Epithelial cell of esophagus (primary cell): Measurements from ENCODE around the gene RXRA.
A peak's percentile ranks its signal among the peaks of the same experiment; 100 is the strongest.

Source experiments
- DNase-seq: peaks from one replicate; pipeline ENCODE4 v3.0.0; 2010; ENCODE audit warnings: low read depth
- H3K4me3 ChIP-seq: 2 replicates; pipeline ENCODE4 v1.5.1; 2011; ENCODE audit warnings: mild to moderate bottlenecking, low read length, control low read depth
- CTCF ChIP-seq: IDR thresholded peaks from 2 replicates; pipeline ENCODE4 v1.5.1; 2011; ENCODE audit warnings: low read depth, mild to moderate bottlenecking, low read length, control low read depth, inconsistent platforms; ENCODE audit not compliant: insufficient read depth; ENCODE audit errors: missing control alignments

RXRA gene

DNA sequence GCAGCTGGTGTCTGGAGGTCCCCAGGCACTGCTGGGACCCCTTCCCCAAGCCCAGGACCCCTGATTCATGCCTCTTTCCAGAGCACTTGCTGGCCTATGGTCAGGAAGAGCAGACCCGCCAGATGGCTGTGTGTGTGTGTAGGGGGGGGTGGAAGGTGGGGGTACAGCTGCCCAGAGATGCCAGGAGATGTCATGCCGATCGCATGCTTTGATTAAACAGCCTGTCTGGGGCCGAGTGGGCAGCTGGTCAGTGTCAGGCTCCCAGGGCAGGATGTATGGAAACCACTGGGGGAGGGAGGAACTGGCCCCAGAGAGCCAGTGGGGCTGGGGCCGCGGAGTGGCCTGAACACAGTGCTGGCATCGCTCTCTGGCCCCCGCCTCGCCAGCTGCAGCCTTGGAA is 23.7 kb downstream of the RXRA start:
- no peak overlapping the region for H3K4me3 ChIP-seq
- DNase-seq, result no peak
- no peak for TF ChIP-seq CTCF

DNA sequence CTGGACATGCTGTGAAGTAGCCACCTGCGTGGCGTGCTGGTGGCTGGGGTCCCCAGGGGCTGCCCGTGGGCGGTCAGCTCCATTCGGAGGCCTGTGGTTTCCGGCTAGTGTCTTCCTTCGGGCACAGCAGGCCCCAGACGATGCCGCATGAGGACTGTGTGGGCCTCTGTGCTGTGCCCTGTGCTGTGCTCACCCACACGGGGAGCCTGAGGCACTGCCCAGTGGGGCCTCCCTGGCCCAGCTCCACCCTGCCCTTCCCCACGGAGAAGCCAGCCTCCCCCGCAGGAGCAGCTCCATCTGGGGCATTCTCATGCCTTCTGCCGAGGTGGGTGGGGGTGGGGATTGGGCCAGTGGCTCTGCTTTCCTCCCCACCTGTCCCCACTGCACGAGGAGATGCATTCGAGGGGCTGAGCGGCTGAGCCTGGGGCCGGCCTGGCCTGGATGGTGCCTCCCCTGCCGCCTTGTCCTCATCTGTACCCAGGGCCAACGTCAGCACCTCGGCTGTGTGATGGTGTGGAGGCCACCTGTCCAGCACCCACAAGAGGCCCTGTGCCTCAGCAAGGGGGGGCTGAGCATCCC is 24.2 kb downstream of the RXRA start:
- DNase-seq, result no peak
- H3K4me3 ChIP-seq, result no peak overlapping the region
- TF ChIP-seq CTCF, result no peak

GRCh38 chr9:134351606-134352176 is 25.4 kb downstream of the RXRA start:
- TF ChIP-seq CTCF, result no peak
- no peak for DNase-seq
- H3K4me3 ChIP-seq, result no peak overlapping the region

DNA sequence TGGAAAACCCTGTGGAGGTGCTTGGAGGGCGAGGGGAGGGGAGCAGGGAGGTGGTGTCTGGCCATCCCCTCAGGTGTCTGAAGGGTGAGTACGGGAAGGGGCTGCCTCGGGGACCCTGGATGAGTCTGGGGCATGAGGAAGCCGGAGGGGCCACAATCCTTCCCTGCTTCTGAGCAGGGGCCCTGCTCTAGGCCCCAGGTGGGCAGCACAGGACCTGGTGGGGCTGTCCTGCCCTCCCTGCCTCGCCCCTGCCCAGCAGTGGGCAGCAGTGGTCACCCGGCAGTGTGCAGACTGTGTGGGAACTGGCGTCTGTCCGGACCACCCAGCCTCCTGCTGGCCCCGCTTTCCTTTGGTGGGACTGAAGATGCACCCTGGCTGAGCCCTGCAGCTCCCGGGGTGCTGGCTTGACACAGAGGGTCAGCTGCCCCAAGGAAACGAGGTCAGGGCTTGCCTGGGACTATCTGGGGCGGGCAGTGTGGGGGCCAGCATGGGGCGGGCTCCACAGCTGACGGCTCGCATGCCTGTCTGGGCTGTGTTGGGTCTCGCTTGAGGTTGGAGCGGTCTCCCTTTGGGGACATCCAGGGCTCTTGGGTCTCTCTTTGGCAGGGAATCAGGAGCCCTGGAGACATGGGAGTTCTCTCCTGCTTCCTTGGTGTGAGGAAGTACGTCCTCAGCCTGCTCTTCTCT is 26.1 kb downstream of the RXRA start:
- TF ChIP-seq CTCF, result no peak
- H3K4me3 ChIP-seq, result no peak overlapping the region
- DNase-seq, result no peak

DNA sequence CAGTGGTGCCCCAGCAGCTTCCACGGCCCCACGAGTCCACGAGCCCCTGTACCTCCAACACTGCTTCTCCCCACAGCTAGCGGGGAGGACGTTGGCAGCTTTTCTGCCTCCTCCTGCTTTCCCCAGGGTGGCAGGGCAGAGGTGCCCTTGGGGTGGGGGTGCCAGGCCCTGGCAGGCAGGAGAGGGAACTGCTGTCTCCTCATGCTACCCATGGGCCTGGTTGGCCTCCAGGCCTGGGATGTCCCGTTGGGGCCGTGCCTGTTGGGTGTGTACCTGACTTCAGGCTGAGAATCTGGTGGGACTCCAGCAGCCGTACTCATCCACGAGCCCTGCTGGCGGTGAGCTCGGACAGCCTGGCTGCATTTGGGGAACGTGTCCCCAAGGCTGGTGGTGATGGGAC is 27.3 kb downstream of the RXRA start:
- no peak overlapping the region for H3K4me3 ChIP-seq
- DNase-seq, result no peak
- no peak for TF ChIP-seq CTCF

DNA sequence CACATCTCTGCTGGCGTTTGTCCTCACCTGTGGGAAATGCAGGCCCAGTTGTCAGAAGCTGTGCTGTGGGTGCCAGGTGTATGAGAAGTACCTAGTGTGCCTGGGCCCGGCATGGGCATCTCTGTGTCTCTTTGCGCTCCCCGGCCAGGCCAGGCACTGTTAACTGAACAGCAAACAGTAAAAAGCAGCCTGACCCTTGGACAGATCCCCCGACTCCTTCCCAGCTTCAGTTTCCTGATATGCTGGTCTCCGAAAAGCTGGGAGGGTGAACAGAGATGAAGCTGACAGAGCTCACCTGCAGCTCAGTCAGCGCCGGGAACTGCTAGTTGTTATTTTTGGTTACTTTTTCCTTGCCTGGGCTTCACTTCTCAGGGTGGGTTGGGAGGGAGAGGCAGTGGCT is 28.9 kb downstream of the RXRA start:
- TF ChIP-seq CTCF, result no peak
- no peak overlapping the region for H3K4me3 ChIP-seq
- no peak for DNase-seq

DNA sequence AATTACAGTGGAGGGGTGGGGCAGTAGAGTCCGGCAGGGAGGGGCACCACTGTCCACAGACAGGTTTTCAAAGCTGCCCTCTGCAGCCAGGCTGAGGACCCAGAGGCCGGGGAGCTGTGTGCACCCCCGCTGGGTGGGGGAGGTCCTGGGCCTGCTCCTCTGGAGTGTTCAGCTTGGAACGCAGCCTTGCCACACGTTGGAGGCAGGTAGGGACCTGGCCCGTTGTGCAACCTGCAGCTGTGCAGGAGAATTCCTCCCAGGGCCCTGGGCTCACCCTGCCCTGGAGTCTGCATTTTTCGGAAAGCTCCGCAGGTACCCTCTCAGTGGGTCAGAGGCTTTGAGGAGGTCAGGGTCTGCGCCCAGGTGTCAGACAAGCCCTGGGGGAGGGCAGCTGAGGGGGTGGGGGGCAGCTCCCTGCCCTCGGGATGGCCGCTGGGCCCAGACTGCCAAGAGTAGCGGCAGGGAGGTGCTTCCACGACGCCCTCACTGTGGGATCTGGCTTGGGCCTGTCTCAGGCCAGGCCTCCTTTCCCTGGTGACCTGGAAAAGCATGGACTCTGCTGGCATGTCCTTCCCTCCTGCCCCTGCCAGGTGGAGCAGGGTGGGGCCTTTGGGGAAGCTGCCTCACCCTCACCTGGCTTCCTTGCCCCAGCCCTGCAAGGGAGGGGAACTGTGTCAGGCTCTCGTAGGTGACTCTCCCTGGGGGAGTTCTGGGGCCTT is 29.5 kb downstream of the RXRA start:
- peak overlapping the region; percentile 8 for H3K4me3 ChIP-seq
- peak; percentile 87 for DNase-seq
- TF ChIP-seq CTCF, result no peak
